HCT116 (cell line): ENCODE measurements around the gene ZNF493.

Experiments
- ELF1 ChIP-seq: IDR thresholded peaks from 2 replicates; pipeline ENCODE4 v1.6.1; 2012; ENCODE audit warnings: low read depth, borderline replicate concordance
- EZH2phosphoT487 ChIP-seq: fragments of 200-600 bp; IDR thresholded peaks from 2 replicates; pipeline ENCODE4 v1.6.1; 2018; ENCODE audit warnings: antibody characterized with exemption, borderline replicate concordance
- POLR2A ChIP-seq: IDR thresholded peaks from 2 replicates; pipeline ENCODE4 v1.7.0; 2011; ENCODE audit warnings: borderline replicate concordance; ENCODE audit not compliant: insufficient read depth, insufficient read length; ENCODE audit errors: extremely low read depth
- SRF ChIP-seq: IDR thresholded peaks from 2 replicates; pipeline ENCODE4 v1.6.1; 2012; ENCODE audit warnings: low read depth
- TF ChIP-seq, protein P1 (sequence below): IDR thresholded peaks from 2 replicates; pipeline ENCODE4 v1.6.1; 2011; ENCODE audit warnings: mild to moderate bottlenecking, low read length, moderate library complexity; ENCODE audit not compliant: insufficient replicate concordance; ENCODE audit errors: extremely low read depth
- TF ChIP-seq, protein P2 (sequence below), 3 experiments: fragments of 200-600 bp in 1 of 3; sonication (generic) in 1 of 3; IDR thresholded peaks in 2 of 3; conservative IDR thresholded peaks in 1 of 3; 2 replicates each; pipeline ENCODE4 v1.5.1; 2012 to 2017; ENCODE audit warnings: low read depth in 2 of 3, low read length in 2 of 3, antibody characterized with exemption in 1 of 3, borderline replicate concordance in 1 of 3, control low read depth in 1 of 3, mild to moderate bottlenecking in 1 of 3, mixed read lengths in 1 of 3, mixed run types in 1 of 3, moderate library complexity in 1 of 3; ENCODE audit not compliant: insufficient read depth in 1 of 3
- TF ChIP-seq, protein P3 (sequence below): IDR thresholded peaks from 2 replicates; pipeline ENCODE4 v1.6.1; 2012; ENCODE audit warnings: low read depth

DNA sequence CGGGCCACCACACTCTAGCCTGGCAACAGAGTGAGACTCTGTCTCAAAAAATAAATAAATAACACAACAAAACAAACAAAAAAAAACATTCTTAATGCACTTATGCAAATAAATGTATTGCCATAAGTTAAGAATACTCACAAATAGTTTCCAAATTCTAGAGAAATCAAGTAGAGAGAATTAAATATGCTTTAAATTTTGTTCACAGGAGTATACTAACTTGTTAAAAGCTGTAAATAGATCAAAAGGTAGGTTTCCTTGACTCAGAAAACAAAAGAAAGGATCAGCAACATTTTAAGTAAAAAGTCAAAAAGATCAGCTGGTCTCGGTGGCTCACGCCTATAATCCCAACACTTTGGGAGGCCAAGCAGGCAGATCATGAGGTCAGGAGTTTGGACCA lies 58.0 kb downstream of the ZNF493 start:
- TF ChIP-seq, protein P1, sequence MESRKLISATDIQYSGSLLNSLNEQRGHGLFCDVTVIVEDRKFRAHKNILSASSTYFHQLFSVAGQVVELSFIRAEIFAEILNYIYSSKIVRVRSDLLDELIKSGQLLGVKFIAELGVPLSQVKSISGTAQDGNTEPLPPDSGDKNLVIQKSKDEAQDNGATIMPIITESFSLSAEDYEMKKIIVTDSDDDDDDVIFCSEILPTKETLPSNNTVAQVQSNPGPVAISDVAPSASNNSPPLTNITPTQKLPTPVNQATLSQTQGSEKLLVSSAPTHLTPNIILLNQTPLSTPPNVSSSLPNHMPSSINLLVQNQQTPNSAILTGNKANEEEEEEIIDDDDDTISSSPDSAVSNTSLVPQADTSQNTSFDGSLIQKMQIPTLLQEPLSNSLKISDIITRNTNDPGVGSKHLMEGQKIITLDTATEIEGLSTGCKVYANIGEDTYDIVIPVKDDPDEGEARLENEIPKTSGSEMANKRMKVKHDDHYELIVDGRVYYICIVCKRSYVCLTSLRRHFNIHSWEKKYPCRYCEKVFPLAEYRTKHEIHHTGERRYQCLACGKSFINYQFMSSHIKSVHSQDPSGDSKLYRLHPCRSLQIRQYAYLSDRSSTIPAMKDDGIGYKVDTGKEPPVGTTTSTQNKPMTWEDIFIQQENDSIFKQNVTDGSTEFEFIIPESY = no peak
- TF ChIP-seq, protein P2, sequence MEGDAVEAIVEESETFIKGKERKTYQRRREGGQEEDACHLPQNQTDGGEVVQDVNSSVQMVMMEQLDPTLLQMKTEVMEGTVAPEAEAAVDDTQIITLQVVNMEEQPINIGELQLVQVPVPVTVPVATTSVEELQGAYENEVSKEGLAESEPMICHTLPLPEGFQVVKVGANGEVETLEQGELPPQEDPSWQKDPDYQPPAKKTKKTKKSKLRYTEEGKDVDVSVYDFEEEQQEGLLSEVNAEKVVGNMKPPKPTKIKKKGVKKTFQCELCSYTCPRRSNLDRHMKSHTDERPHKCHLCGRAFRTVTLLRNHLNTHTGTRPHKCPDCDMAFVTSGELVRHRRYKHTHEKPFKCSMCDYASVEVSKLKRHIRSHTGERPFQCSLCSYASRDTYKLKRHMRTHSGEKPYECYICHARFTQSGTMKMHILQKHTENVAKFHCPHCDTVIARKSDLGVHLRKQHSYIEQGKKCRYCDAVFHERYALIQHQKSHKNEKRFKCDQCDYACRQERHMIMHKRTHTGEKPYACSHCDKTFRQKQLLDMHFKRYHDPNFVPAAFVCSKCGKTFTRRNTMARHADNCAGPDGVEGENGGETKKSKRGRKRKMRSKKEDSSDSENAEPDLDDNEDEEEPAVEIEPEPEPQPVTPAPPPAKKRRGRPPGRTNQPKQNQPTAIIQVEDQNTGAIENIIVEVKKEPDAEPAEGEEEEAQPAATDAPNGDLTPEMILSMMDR (IDR thresholded peaks at IDR 0.05 in 2 of 3, conservative IDR thresholded peaks at IDR 0.05 in 1 of 3; ENCODE audit: borderline replicate concordance in 1 of 3, insufficient read depth in 1 of 3, low read depth in 2 of 3, low read length in 2 of 3) = no peak
- TF ChIP-seq, protein P3, sequence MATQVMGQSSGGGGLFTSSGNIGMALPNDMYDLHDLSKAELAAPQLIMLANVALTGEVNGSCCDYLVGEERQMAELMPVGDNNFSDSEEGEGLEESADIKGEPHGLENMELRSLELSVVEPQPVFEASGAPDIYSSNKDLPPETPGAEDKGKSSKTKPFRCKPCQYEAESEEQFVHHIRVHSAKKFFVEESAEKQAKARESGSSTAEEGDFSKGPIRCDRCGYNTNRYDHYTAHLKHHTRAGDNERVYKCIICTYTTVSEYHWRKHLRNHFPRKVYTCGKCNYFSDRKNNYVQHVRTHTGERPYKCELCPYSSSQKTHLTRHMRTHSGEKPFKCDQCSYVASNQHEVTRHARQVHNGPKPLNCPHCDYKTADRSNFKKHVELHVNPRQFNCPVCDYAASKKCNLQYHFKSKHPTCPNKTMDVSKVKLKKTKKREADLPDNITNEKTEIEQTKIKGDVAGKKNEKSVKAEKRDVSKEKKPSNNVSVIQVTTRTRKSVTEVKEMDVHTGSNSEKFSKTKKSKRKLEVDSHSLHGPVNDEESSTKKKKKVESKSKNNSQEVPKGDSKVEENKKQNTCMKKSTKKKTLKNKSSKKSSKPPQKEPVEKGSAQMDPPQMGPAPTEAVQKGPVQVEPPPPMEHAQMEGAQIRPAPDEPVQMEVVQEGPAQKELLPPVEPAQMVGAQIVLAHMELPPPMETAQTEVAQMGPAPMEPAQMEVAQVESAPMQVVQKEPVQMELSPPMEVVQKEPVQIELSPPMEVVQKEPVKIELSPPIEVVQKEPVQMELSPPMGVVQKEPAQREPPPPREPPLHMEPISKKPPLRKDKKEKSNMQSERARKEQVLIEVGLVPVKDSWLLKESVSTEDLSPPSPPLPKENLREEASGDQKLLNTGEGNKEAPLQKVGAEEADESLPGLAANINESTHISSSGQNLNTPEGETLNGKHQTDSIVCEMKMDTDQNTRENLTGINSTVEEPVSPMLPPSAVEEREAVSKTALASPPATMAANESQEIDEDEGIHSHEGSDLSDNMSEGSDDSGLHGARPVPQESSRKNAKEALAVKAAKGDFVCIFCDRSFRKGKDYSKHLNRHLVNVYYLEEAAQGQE = no peak
- TF ChIP-seq POLR2A = no peak
- no peak for TF ChIP-seq ELF1
- TF ChIP-seq SRF = no peak
- TF ChIP-seq EZH2phosphoT487 = no peak
